ENCODE results near the gene GP5. TPM values are rescaled to one million over a fixed set of nuclear protein-coding genes. Genes with fewer than 3 reads are reported as not detected.

GP5 gene, protein sequence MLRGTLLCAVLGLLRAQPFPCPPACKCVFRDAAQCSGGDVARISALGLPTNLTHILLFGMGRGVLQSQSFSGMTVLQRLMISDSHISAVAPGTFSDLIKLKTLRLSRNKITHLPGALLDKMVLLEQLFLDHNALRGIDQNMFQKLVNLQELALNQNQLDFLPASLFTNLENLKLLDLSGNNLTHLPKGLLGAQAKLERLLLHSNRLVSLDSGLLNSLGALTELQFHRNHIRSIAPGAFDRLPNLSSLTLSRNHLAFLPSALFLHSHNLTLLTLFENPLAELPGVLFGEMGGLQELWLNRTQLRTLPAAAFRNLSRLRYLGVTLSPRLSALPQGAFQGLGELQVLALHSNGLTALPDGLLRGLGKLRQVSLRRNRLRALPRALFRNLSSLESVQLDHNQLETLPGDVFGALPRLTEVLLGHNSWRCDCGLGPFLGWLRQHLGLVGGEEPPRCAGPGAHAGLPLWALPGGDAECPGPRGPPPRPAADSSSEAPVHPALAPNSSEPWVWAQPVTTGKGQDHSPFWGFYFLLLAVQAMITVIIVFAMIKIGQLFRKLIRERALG
- total RNA-seq = 0.28 TPM in 1 of 3 replicates, not detected in the others
- long read RNA-seq = 0 reads

DNA sequence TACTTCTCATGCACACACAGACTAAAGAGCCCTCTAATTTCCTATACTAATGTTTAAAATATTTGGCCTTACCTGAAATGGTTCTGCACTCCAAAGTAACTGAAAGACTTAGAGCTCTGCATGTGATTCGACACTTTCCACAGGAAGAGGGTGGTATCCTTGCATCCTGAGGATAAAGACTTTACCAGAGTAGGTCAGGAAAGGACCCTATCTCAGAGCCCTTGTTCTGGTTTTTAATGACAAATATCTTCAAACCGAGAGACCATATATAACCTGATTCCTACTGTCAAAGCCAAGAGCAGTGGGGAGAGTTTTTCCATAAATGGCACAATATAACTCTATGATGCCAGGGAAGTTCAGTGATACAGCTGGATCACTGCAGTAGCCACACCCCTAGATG is at the start of gene GP5:
TSS of gene GP5 (minus strand) at position 101 of the 400 bp plus-strand sequence. CDS start 984 bp downstream, outside the sequence.
- DNase-seq (ENCODE audit: low spot score) = no peak
- Mint-ChIP-seq H3K27ac (ENCODE audit: unreplicated experiment) (no peak within 1 kb of the TSS), H3K9me3 (ENCODE audit: low read depth) (no peaks in the 10 kb centered on the region), H3K4me3 (ENCODE audit: unreplicated experiment) (no peak within 1 kb of the TSS), H3K4me1 (ENCODE audit: low read depth) (peaks cover 3% of the 10 kb centered on the region), H3K36me3 (ENCODE audit: low read depth) (peaks cover 3% of the 10 kb centered on the region), H3K27me3 (ENCODE audit: low read depth) (no peaks in the 10 kb centered on the region)
- TF ChIP-seq, protein P1, sequence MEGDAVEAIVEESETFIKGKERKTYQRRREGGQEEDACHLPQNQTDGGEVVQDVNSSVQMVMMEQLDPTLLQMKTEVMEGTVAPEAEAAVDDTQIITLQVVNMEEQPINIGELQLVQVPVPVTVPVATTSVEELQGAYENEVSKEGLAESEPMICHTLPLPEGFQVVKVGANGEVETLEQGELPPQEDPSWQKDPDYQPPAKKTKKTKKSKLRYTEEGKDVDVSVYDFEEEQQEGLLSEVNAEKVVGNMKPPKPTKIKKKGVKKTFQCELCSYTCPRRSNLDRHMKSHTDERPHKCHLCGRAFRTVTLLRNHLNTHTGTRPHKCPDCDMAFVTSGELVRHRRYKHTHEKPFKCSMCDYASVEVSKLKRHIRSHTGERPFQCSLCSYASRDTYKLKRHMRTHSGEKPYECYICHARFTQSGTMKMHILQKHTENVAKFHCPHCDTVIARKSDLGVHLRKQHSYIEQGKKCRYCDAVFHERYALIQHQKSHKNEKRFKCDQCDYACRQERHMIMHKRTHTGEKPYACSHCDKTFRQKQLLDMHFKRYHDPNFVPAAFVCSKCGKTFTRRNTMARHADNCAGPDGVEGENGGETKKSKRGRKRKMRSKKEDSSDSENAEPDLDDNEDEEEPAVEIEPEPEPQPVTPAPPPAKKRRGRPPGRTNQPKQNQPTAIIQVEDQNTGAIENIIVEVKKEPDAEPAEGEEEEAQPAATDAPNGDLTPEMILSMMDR (IDR thresholded peaks at IDR 0.05) = no peak

DNA sequence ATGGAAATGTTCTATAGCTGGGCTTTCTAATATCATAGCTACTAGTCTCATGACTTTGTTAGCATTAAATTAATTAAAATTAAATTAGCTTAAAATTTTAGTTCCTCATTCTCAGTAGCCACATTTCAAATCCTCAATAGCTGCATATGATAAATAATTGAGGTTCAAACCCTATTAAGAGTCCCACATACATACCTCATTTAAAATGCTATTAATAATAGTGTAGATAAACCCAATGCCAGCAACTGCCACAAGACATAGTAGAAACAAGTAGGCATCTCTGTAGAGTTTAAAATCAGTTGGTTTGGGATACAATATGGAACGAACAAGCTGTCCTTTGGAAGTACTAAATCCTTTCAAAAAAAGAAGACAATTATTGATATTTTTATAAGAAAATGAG is 48.6 kb upstream of the GP5 start:
- no peak for DNase-seq (ENCODE audit: low spot score)
- H3K4me3 Mint-ChIP-seq (ENCODE audit: unreplicated experiment) = no peak overlapping the region
- H3K27ac Mint-ChIP-seq (ENCODE audit: unreplicated experiment) = no peak overlapping the region
- no peaks in the 10 kb centered on the region for H3K9me3 Mint-ChIP-seq (ENCODE audit: low read depth)
- peaks cover 10% of the 10 kb centered on the region for H3K4me1 Mint-ChIP-seq (ENCODE audit: low read depth)
- TF ChIP-seq, protein P1 (IDR thresholded peaks at IDR 0.05) = no peak
- no peaks in the 10 kb centered on the region for H3K27me3 Mint-ChIP-seq (ENCODE audit: low read depth)
- H3K36me3 Mint-ChIP-seq (ENCODE audit: low read depth) = peaks cover 38% of the 10 kb centered on the region

DNA sequence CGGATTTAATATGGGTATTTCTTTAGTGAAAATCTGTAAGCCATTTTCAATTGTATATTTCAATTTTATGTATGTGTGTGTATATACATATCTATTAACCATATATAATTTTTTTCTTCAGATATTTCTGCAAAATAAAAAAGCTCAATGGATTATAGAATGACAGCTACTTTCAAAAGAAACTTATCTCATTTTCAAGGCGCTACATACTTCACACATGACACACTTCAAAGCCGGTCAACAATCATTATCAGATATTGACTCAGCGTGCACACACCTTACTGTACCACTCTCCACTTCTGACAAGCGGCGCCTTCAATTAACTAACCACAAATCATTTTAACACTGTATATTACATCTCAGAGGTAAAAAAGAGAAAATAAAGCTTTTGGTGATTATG is 48.1 kb upstream of the GP5 start:
- H3K27me3 Mint-ChIP-seq (ENCODE audit: low read depth) = no peaks in the 10 kb centered on the region
- no peaks in the 10 kb centered on the region for H3K9me3 Mint-ChIP-seq (ENCODE audit: low read depth)
- H3K36me3 Mint-ChIP-seq (ENCODE audit: low read depth) = peaks cover 38% of the 10 kb centered on the region
- H3K27ac Mint-ChIP-seq (ENCODE audit: unreplicated experiment) = no peak overlapping the region
- no peak for DNase-seq (ENCODE audit: low spot score)
- H3K4me1 Mint-ChIP-seq (ENCODE audit: low read depth) = peaks cover 7% of the 10 kb centered on the region
- no peak overlapping the region for H3K4me3 Mint-ChIP-seq (ENCODE audit: unreplicated experiment)
- TF ChIP-seq, protein P1 (IDR thresholded peaks at IDR 0.05) = no peak

DNA sequence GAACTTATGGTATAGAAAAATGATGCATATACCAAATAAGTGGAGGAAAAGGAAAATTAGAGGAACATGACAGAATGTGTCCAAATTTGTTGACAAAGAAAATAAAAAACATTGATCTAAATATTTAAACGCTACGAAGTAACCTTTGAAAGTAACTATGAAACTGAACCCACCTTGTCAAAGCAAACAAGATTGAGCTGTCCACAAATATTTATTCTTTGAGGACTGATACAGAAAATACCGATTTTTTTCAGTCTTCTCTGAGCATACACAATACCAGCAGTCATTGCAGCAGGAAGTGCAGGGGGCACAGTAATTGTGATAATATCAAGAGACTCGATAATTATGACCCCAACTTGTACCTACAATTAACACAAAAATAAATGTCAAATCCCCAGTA is 47.7 kb upstream of the GP5 start:
- Mint-ChIP-seq H3K9me3 (ENCODE audit: low read depth) (no peaks in the 10 kb centered on the region), H3K4me3 (ENCODE audit: unreplicated experiment) (no peak overlapping the region), H3K27ac (ENCODE audit: unreplicated experiment) (no peak overlapping the region), H3K4me1 (ENCODE audit: low read depth) (peaks cover 7% of the 10 kb centered on the region), H3K27me3 (ENCODE audit: low read depth) (no peaks in the 10 kb centered on the region), H3K36me3 (ENCODE audit: low read depth) (peaks cover 40% of the 10 kb centered on the region)
- no peak for DNase-seq (ENCODE audit: low spot score)
- TF ChIP-seq, protein P1 (IDR thresholded peaks at IDR 0.05) = no peak

DNA sequence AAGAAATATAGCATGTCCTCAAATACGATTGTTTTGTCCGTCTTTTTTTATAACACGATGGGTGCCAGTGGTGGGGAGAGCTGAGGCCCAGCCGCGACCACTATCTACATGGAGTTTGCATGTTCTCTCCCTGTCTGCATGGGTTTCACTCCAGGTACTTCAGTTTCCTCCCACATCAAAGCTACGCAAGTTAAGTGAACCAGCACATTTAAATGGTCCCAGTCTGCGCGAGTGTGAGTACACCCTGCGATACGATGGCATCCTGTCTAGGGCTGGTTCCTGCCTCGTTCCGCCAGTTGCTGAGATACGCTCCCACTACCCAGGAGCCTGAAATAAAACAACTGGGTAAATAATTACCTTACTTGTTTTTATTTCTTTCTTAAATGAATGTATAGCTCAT is 47.1 kb upstream of the GP5 start:
- H3K36me3 Mint-ChIP-seq (ENCODE audit: low read depth) = peaks cover 37% of the 10 kb centered on the region
- H3K4me1 Mint-ChIP-seq (ENCODE audit: low read depth) = peaks cover 7% of the 10 kb centered on the region
- H3K4me3 Mint-ChIP-seq (ENCODE audit: unreplicated experiment) = no peak overlapping the region
- H3K27me3 Mint-ChIP-seq (ENCODE audit: low read depth) = no peaks in the 10 kb centered on the region
- no peak for DNase-seq (ENCODE audit: low spot score)
- no peaks in the 10 kb centered on the region for H3K9me3 Mint-ChIP-seq (ENCODE audit: low read depth)
- H3K27ac Mint-ChIP-seq (ENCODE audit: unreplicated experiment) = no peak overlapping the region
- TF ChIP-seq, protein P1 (IDR thresholded peaks at IDR 0.05) = no peak
